Panc1 (cell line): ENCODE measurements around the gene AGMAT. TPM values are rescaled to one million over a fixed set of nuclear protein-coding genes. Genes with fewer than 3 reads are reported as not detected.

Source experiments
- ATAC-seq: fragments of 200-7000 bp; cut with Tn5 transposase; 2 replicates; pipeline ENCODE4 v1.9.1; 2020; ENCODE audit warnings: mild to moderate bottlenecking, moderate library complexity
- BruUV-seq: library from RNA; stranded (reverse); fragments of 400-500 nt; replicated peaks from 2 replicates; lab custom pipeline; 2021; lab: Mats Ljungman, UMichigan
- CTCF ChIA-PET: fragments of 300-600 bp; sonication (Branson Sonifier 250); formaldehyde crosslinking; loops from one replicate; lab custom pipeline; 2022; ENCODE audit warnings: antibody characterized with exemption; lab: Charles Lee
- POLR2A ChIA-PET: fragments of 300-600 bp; sonication (Branson Sonifier 250); formaldehyde crosslinking; loops from one replicate; lab custom pipeline; 2022; ENCODE audit warnings: antibody characterized with exemption; lab: Charles Lee
- DNase-seq: peaks from one replicate; pipeline ENCODE4 v3.0.0-alpha.2; 2010; ENCODE audit warnings: low read depth, low spot score
- H3K27ac ChIP-seq: 2 replicates; pipeline ENCODE4 v1.5.1; 2011; ENCODE audit warnings: mild to moderate bottlenecking, low read length, inconsistent platforms
- H3K27me3 ChIP-seq: fragments of 200-500 bp; sonication (Bioruptor generic); 2 replicates; pipeline ENCODE4 v1.6.0; 2014; ENCODE audit warnings: low read length, inconsistent platforms; ENCODE audit not compliant: control insufficient read depth, insufficient read depth
- H3K36me3 ChIP-seq: fragments of 200-500 bp; sonication (Bioruptor generic); 2 replicates; pipeline ENCODE4 v1.5.1; 2014; ENCODE audit warnings: inconsistent platforms, mild to moderate bottlenecking, low read length, moderate library complexity; ENCODE audit not compliant: control insufficient read depth, insufficient read depth
- H3K4me1 ChIP-seq: 2 replicates; pipeline ENCODE4 v1.5.1; 2011; ENCODE audit warnings: inconsistent platforms, mild to moderate bottlenecking, low read length, moderate library complexity; ENCODE audit not compliant: control insufficient read depth, insufficient read depth
- H3K4me3 ChIP-seq, 2 experiments: 2 replicates each; pipeline ENCODE4 v1.5.1; 2011 to 2012; ENCODE audit warnings: low read depth in 2 of 2, low read length in 2 of 2, mild to moderate bottlenecking in 2 of 2, inconsistent platforms in 1 of 2, moderate library complexity in 1 of 2
- H3K9me3 ChIP-seq: fragments of 200-500 bp; sonication (Bioruptor generic); 2 replicates; pipeline ENCODE4 v1.5.1; 2014; ENCODE audit warnings: low read depth, mild to moderate bottlenecking, inconsistent platforms, low read length, moderate library complexity; ENCODE audit not compliant: control insufficient read depth, insufficient read depth
- CTCF ChIP-seq: fragments of 450-650 bp; IDR thresholded peaks from 2 replicates; pipeline ENCODE4 v1.5.1; 2017; ENCODE audit warnings: mild to moderate bottlenecking
- POLR2AphosphoS5 ChIP-seq: IDR thresholded peaks from 2 replicates; pipeline ENCODE4 v1.6.1; 2012; ENCODE audit warnings: mild to moderate bottlenecking, low read depth, low read length, moderate library complexity
- SIN3A ChIP-seq: IDR thresholded peaks from 2 replicates; pipeline ENCODE4 v1.6.1; 2012; ENCODE audit warnings: low read depth, mild to moderate bottlenecking, low read length, moderate library complexity, borderline replicate concordance; ENCODE audit not compliant: insufficient read depth
- TCF7L2 ChIP-seq: IDR thresholded peaks from 2 replicates; pipeline ENCODE4 v1.6.1; 2011; ENCODE audit warnings: mild to moderate bottlenecking, low read depth, low read length, inconsistent platforms
- in situ Hi-C: cut with HindIII; loops from 2 replicates; pipeline ENCODE4 v1.10.0; 2016; ENCODE audit warnings: low sequenced_read_pairs, low pct_unique_long_range_greater_than_20kb
- intact Hi-C: fragments of 100-400 bp; cut with micrococcal nuclease; formaldehyde crosslinking; loops from one replicate; pipeline ENCODE4 v1.10.0; 2022; ENCODE audit not compliant: unreplicated experiment
- total RNA-seq: library from RNA; stranded (reverse); gene quantifications from one replicate; pipeline ENCODE4 v1.2.1, GENCODE V29; 2021; ENCODE audit not compliant: unreplicated experiment
- TF ChIP-seq, protein P1 (sequence below), 2 experiments: IDR thresholded peaks; 2 replicates each; pipeline ENCODE4 v1.6.1; 2011 to 2012; ENCODE audit warnings: low read depth in 2 of 2, control low read depth in 1 of 2, low read length in 1 of 2, mild to moderate bottlenecking in 1 of 2, moderate library complexity in 1 of 2; ENCODE audit not compliant: insufficient read depth in 1 of 2

The AGMAT gene
- total RNA-seq, 1 experiment from 2014 or later = 3.1 TPM

- Histone ChIP-seq H3K27ac (no peak overlapping the region), H3K4me1 (peaks cover 26% of the 10 kb centered on the region), H3K4me3 (no peak overlapping the region), H3K9me3 (no peaks in the 10 kb centered on the region), H3K27me3 (no peaks in the 10 kb centered on the region), H3K36me3 (peaks cover 3% of the 10 kb centered on the region; the same call in 1 of the 2 replicates)
- no peak for DNase-seq
- BruUV-seq = TSS peak; percentile 3
- ATAC-seq = no peak
- intact Hi-C loops = no loop called here
- in situ Hi-C loops = no loop called here
- CTCF ChIA-PET = no interaction called here
- POLR2A ChIA-PET = no interaction called here
- no peak for TF ChIP-seq CTCF
- TF ChIP-seq, protein P1, sequence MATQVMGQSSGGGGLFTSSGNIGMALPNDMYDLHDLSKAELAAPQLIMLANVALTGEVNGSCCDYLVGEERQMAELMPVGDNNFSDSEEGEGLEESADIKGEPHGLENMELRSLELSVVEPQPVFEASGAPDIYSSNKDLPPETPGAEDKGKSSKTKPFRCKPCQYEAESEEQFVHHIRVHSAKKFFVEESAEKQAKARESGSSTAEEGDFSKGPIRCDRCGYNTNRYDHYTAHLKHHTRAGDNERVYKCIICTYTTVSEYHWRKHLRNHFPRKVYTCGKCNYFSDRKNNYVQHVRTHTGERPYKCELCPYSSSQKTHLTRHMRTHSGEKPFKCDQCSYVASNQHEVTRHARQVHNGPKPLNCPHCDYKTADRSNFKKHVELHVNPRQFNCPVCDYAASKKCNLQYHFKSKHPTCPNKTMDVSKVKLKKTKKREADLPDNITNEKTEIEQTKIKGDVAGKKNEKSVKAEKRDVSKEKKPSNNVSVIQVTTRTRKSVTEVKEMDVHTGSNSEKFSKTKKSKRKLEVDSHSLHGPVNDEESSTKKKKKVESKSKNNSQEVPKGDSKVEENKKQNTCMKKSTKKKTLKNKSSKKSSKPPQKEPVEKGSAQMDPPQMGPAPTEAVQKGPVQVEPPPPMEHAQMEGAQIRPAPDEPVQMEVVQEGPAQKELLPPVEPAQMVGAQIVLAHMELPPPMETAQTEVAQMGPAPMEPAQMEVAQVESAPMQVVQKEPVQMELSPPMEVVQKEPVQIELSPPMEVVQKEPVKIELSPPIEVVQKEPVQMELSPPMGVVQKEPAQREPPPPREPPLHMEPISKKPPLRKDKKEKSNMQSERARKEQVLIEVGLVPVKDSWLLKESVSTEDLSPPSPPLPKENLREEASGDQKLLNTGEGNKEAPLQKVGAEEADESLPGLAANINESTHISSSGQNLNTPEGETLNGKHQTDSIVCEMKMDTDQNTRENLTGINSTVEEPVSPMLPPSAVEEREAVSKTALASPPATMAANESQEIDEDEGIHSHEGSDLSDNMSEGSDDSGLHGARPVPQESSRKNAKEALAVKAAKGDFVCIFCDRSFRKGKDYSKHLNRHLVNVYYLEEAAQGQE (IDR thresholded peaks at IDR 0.05; ENCODE audit: insufficient read depth in 1 of 2, low read depth in 2 of 2, low read length in 1 of 2) = no peak
- TF ChIP-seq TCF7L2 = no peak
- TF ChIP-seq SIN3A = no peak
- no peak for TF ChIP-seq POLR2AphosphoS5
Measured at GRCh38 chr1:15620902-15621682, 36.2 kb upstream of the AGMAT start.

DNA sequence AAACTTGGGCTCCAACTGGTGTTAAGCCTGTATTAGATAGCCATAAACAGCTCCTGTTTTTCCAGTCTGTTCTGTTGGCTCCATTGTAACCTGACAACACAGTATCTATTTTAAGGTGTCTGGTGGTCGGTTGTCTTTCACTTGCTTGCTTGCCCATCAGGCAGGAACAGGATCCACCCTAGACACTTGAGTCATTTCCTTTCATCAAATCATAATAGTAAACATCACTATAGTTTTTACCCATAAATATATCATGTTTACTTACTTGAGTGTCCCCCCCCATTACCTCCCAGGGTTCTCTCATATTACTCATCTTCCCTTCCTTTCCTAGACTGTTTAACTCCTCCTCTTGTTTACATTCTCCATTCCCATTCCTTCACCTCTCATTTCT, 35.3 kb upstream of the AGMAT start:
- CTCF ChIA-PET = no interaction called here
- peaks cover 28% of the 10 kb centered on the region for H3K4me1 ChIP-seq
- no peaks in the 10 kb centered on the region for H3K9me3 ChIP-seq
- H3K27me3 ChIP-seq = no peaks in the 10 kb centered on the region
- POLR2A ChIA-PET = interaction anchor here (0.6 kb wide), 1 partner anchor 17 kb away, joined by 6 read pairs; no protein-coding TSS in a partner anchor
- intact Hi-C loops (no loop called here), in situ Hi-C loops (no loop called here)
- no peak for ATAC-seq
- DNase-seq = no peak
- no peak overlapping the region for H3K27ac ChIP-seq
- H3K36me3 ChIP-seq = peaks cover 3% of the 10 kb centered on the region; the same call in 1 of the 2 replicates
- no TSS peak for BruUV-seq
- TF ChIP-seq POLR2AphosphoS5 (no peak), CTCF (no peak), SIN3A (no peak), TCF7L2 (no peak)
- TF ChIP-seq, protein P1 (IDR thresholded peaks at IDR 0.05; ENCODE audit: insufficient read depth in 1 of 2, low read depth in 2 of 2, low read length in 1 of 2) = no peak
- H3K4me3 ChIP-seq = no peak overlapping the region
